ENCODE data around the gene OCIAD2.

The OCIAD2 gene

GRCh38 chr4:48907706-48908477 is 1.3 kb upstream of the OCIAD2 start:
- TF ChIP-seq, protein P1, sequence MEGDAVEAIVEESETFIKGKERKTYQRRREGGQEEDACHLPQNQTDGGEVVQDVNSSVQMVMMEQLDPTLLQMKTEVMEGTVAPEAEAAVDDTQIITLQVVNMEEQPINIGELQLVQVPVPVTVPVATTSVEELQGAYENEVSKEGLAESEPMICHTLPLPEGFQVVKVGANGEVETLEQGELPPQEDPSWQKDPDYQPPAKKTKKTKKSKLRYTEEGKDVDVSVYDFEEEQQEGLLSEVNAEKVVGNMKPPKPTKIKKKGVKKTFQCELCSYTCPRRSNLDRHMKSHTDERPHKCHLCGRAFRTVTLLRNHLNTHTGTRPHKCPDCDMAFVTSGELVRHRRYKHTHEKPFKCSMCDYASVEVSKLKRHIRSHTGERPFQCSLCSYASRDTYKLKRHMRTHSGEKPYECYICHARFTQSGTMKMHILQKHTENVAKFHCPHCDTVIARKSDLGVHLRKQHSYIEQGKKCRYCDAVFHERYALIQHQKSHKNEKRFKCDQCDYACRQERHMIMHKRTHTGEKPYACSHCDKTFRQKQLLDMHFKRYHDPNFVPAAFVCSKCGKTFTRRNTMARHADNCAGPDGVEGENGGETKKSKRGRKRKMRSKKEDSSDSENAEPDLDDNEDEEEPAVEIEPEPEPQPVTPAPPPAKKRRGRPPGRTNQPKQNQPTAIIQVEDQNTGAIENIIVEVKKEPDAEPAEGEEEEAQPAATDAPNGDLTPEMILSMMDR (IDR thresholded peaks at IDR 0.05; ENCODE audit: low read depth, low read length): no peak
- H3K27ac ChIP-seq: no peak overlapping the region
- no peak for DNase-seq

GRCh38 chr4:48905363-48906015 is 1.1 kb downstream of the OCIAD2 start:
- Histone ChIP-seq H3K27me3 (ENCODE audit: insufficient read depth, low read depth, severe bottlenecking) (no peaks in the 10 kb centered on the region), H3K4me3 (ENCODE audit: low read depth, low read length) (peak overlapping the region; percentile 92), H3K9me3 (ENCODE audit: severe bottlenecking) (no peaks in the 10 kb centered on the region), H3K27ac (no peak overlapping the region), H3K36me3 (peaks cover 42% of the 10 kb centered on the region)
- TF ChIP-seq, protein P1 (IDR thresholded peaks at IDR 0.05; ENCODE audit: low read depth, low read length): peak; percentile 39; the same call in 1 of the 2 replicates
- DNase-seq: no peak

More at GRCh38 chr4:48907706-48908477, 1.3 kb upstream of the OCIAD2 start:
- Histone ChIP-seq H3K36me3 (peaks cover 20% of the 10 kb centered on the region), H3K9me3 (ENCODE audit: severe bottlenecking) (no peaks in the 10 kb centered on the region), H3K27me3 (ENCODE audit: insufficient read depth, low read depth, severe bottlenecking) (no peaks in the 10 kb centered on the region), H3K4me3 (ENCODE audit: low read depth, low read length) (no peak overlapping the region)

DNA sequence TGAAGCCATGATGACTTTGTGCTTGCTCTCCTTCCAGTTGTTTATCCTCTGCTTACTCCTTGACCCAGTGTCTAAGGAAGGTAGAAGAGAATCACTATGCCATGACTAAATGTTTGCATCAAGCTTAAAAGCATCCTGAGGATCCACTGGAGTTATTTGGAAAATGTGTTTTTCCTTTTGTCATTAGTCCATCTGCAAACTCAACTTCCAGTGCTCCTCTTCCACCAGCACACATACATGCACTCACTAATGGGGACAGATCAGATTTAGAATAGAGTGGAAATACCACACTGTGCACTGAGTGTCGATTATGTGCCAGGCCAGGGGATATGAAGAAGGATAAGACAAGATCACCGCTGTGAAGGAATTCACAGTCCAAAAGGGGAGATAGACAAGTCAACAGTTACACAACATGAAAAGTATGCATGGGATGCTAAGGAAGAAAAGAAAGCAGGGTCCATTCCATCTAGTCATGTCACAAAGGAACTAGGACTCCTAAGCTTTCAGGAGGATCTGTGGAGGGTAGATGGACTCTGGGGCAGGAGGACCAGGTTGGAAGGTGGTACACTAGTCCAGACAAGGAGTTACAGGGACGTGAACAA is 1.9 kb downstream of the OCIAD2 start:
- no peak for DNase-seq

GRCh38 chr4:48904101-48904500 is 2.5 kb downstream of the OCIAD2 start:
- Histone ChIP-seq H3K36me3 (peaks cover 53% of the 10 kb centered on the region), H3K27ac (no peak overlapping the region), H3K9me3 (ENCODE audit: severe bottlenecking) (no peaks in the 10 kb centered on the region), H3K4me3 (ENCODE audit: low read depth, low read length) (no peak overlapping the region), H3K27me3 (ENCODE audit: insufficient read depth, low read depth, severe bottlenecking) (no peaks in the 10 kb centered on the region)
- DNase-seq: peak; percentile 49
- TF ChIP-seq, protein P1 (IDR thresholded peaks at IDR 0.05; ENCODE audit: low read depth, low read length): no peak

More for the DNA sequence above, 1.9 kb downstream of the OCIAD2 start:
- TF ChIP-seq, protein P1 (IDR thresholded peaks at IDR 0.05; ENCODE audit: low read depth, low read length): no peak
- no peaks in the 10 kb centered on the region for H3K9me3 ChIP-seq (ENCODE audit: severe bottlenecking)
- no peak overlapping the region for H3K4me3 ChIP-seq (ENCODE audit: low read depth, low read length)
- H3K27me3 ChIP-seq (ENCODE audit: insufficient read depth, low read depth, severe bottlenecking): no peaks in the 10 kb centered on the region
- H3K27ac ChIP-seq: no peak overlapping the region
- H3K36me3 ChIP-seq: peaks cover 48% of the 10 kb centered on the region

- TF ChIP-seq, protein P1 (IDR thresholded peaks at IDR 0.05; ENCODE audit: low read depth, low read length): no peak
- H3K4me3 ChIP-seq (ENCODE audit: low read depth, low read length): no peak overlapping the region
- H3K9me3 ChIP-seq (ENCODE audit: severe bottlenecking): no peaks in the 10 kb centered on the region
- H3K27ac ChIP-seq: no peak overlapping the region
- no peaks in the 10 kb centered on the region for H3K27me3 ChIP-seq (ENCODE audit: insufficient read depth, low read depth, severe bottlenecking)
- DNase-seq: no peak
- H3K36me3 ChIP-seq: peaks cover 65% of the 10 kb centered on the region
Observed at GRCh38 chr4:48902266-48902665, 4.3 kb downstream of the OCIAD2 start.
